GM19025 (cell line): Measurements from ENCODE around the gene ME3.

ENCODE experiments used
- ATAC-seq: cut with Tn5 transposase; IDR thresholded peaks from one replicate; pipeline ENCODE4 v1.9.1; 2021; ENCODE audit warnings: mild to moderate bottlenecking, low read depth, moderate library complexity; ENCODE audit not compliant: unreplicated experiment

The ME3 gene

GRCh38 chr11:86475027-86475426 lies 197.4 kb downstream of the ME3 start:
- no peak for ATAC-seq

GRCh38 chr11:86473991-86474833 lies 198.2 kb downstream of the ME3 start:
- no peak for ATAC-seq

- no peak for ATAC-seq
These were observed 202.7 kb downstream of the ME3 start for GRCh38 chr11:86469491-86470388.

- ATAC-seq = no peak
These were observed 204.2 kb downstream of the ME3 start for GRCh38 chr11:86468169-86468568.

GRCh38 chr11:86464509-86465221 lies 207.8 kb downstream of the ME3 start:
- no peak for ATAC-seq

GRCh38 chr11:86463955-86464354 lies 208.5 kb downstream of the ME3 start:
- no peak for ATAC-seq

- ATAC-seq = no peak
These were observed 209.3 kb downstream of the ME3 start for GRCh38 chr11:86463120-86463519.

GRCh38 chr11:86461892-86462291 lies 210.5 kb downstream of the ME3 start:
- no peak for ATAC-seq

GRCh38 chr11:86460461-86461385 lies 211.7 kb downstream of the ME3 start:
- no peak for ATAC-seq

GRCh38 chr11:86459682-86460460 lies 212.5 kb downstream of the ME3 start:
- ATAC-seq = no peak

- ATAC-seq = no peak
These were observed 213.4 kb downstream of the ME3 start for GRCh38 chr11:86459002-86459385.

- ATAC-seq = no peak
These were observed 214.0 kb downstream of the ME3 start for GRCh38 chr11:86458294-86459001.

GRCh38 chr11:86456075-86456939 lies 216.1 kb downstream of the ME3 start:
- ATAC-seq = peak; percentile 80

GRCh38 chr11:86453290-86454030 lies 219.0 kb downstream of the ME3 start:
- no peak for ATAC-seq

GRCh38 chr11:86449993-86450629 lies 222.3 kb downstream of the ME3 start:
- no peak for ATAC-seq

- no peak for ATAC-seq
These were observed 224.5 kb downstream of the ME3 start for GRCh38 chr11:86447763-86448480.
